ENCODE results near the gene KREMEN1. TPM values are rescaled to one million over a fixed set of nuclear protein-coding genes. Genes with fewer than 3 reads are reported as not detected.
"Not testable (repeated sequence)": the region's sequence is repeated elsewhere in the genome, so short reads cannot be mapped to it uniquely, and the experiment has no call there.

KREMEN1 gene
- total RNA-seq, 4 donors from 2014 or later = 7.5 to 35.8 (median 15.4) TPM

- peak in 1 of 2 donors; percentile 61 for DNase-seq
- peak overlapping the region in 2 of 4 donors; percentile 18 to 54 for H3K27ac ChIP-seq
- ATAC-seq = peak in 1 of 2 donors; percentile 22
- TF ChIP-seq CTCF (IDR thresholded peaks at IDR 0.05 in 4 of 5, conservative IDR thresholded peaks at IDR 0.05 in 1 of 5) (no peak), POLR2A (IDR thresholded peaks at IDR 0.05) (no peak)
- H3K27me3 ChIP-seq = no peaks in the 10 kb centered on the region
- intact Hi-C loops (cut with DNase I; ENCODE audit: low total_unique reads) = no loop called here
- H3K4me1 ChIP-seq = peaks cover 20 to 25% of the 10 kb centered on the region in 2 donors
- H3K36me3 ChIP-seq = no peaks in the 10 kb centered on the region
- H3K4me3 ChIP-seq = no peak overlapping the region
- no peaks in the 10 kb centered on the region for H3K9me3 ChIP-seq
- in situ Hi-C loops (cut with MboI; ENCODE audit: low sequenced_read_pairs in 4 of 4) = no loop called here
Observed at GRCh38 chr22:29080106-29080975, 7.5 kb downstream of the KREMEN1 start.

GRCh38 chr22:29081517-29082236, 8.8 kb downstream of the KREMEN1 start:
- H3K9me3 ChIP-seq = no peaks in the 10 kb centered on the region
- no peaks in the 10 kb centered on the region for H3K27me3 ChIP-seq
- TF ChIP-seq CTCF (IDR thresholded peaks at IDR 0.05 in 4 of 5, conservative IDR thresholded peaks at IDR 0.05 in 1 of 5) (no peak), POLR2A (IDR thresholded peaks at IDR 0.05) (no peak)
- ATAC-seq (peak in 1 of 2 donors; percentile 12), DNase-seq (no peak)
- in situ Hi-C loops (cut with MboI; ENCODE audit: low sequenced_read_pairs in 4 of 4) (no loop called here), intact Hi-C loops (cut with DNase I; ENCODE audit: low total_unique reads) (no loop called here)
- no peak overlapping the region for H3K4me3 ChIP-seq
- H3K36me3 ChIP-seq = no peaks in the 10 kb centered on the region
- H3K27ac ChIP-seq = peak overlapping the region in 2 of 4 donors; percentile 29 to 30
- H3K4me1 ChIP-seq = peaks cover 20 to 25% of the 10 kb centered on the region in 2 donors

- ATAC-seq (no peak), DNase-seq (no peak)
- TF ChIP-seq POLR2A (IDR thresholded peaks at IDR 0.05) = no peak
- no peak for TF ChIP-seq CTCF (IDR thresholded peaks at IDR 0.05 in 4 of 5, conservative IDR thresholded peaks at IDR 0.05 in 1 of 5)
- Histone ChIP-seq H3K36me3 (no peaks in the 10 kb centered on the region), H3K9me3 (no peaks in the 10 kb centered on the region), H3K4me3 (no peak overlapping the region), H3K27ac (peak overlapping the region in 1 of 4 donors; percentile 30), H3K4me1 (peaks cover 16 to 20% of the 10 kb centered on the region in 2 donors), H3K27me3 (no peaks in the 10 kb centered on the region)
- in situ Hi-C loops (cut with MboI; ENCODE audit: low sequenced_read_pairs in 4 of 4) = no loop called here
- intact Hi-C loops (cut with DNase I; ENCODE audit: low total_unique reads) = no loop called here
Observed at GRCh38 chr22:29082826-29083545, 10.2 kb downstream of the KREMEN1 start.

GRCh38 chr22:29083576-29083932, 10.7 kb downstream of the KREMEN1 start:
- H3K27ac ChIP-seq; DNase-seq; H3K27me3 ChIP-seq; ATAC-seq; in situ Hi-C loops (cut with MboI; ENCODE audit: low sequenced_read_pairs in 4 of 4); H3K9me3 ChIP-seq; intact Hi-C loops (cut with DNase I; ENCODE audit: low total_unique reads); H3K4me3 ChIP-seq; H3K36me3 ChIP-seq: not testable (repeated sequence)
- peaks cover 13 to 15% of the 10 kb centered on the region in 2 donors for H3K4me1 ChIP-seq
